Measurements from ENCODE around the gene YTHDC2.

The YTHDC2 gene

DNA sequence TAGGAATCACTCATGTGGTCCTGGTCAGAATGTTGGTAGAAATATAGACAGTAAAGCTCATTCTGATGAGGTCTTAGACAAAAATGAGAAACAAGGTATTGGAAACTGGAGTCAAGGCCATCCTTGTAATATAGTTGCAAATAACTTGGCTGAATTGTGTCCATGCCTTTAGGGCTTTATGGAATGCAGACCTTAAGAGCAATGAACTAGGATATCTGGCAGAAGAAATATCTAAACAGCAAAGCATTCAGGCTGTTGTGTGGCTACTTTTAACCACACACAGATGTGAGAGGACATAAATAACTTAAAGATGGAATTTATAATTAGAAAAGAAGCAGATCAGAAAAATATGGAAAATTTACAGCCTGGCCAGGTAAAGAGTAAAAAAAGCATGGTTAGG lies 128.2 kb downstream of the YTHDC2 start:
- Histone ChIP-seq H4K20me1 (ENCODE audit: insufficient read depth, low read length) (no peaks in the 10 kb centered on the region), H3K4me3 (ENCODE audit: low read length) (no peak overlapping the region), H3K27me3 (replicated peaks; ENCODE audit: insufficient read depth, low read length) (no peaks in the 10 kb centered on the region), H3F3A (ENCODE audit: insufficient read depth, low read length) (no peaks in the 10 kb centered on the region), H3K9ac (ENCODE audit: low read length) (no peak overlapping the region), H3K4me2 (ENCODE audit: low read depth, low read length) (no peak overlapping the region), H3K9me3 (replicated peaks; ENCODE audit: insufficient read depth, low read length) (no peaks in the 10 kb centered on the region), H3K27ac (ENCODE audit: low read length) (no peak overlapping the region), H2AFZ (ENCODE audit: low read length) (no peak overlapping the region), H3K36me3 (replicated peaks; ENCODE audit: insufficient read depth, low read length) (no peaks in the 10 kb centered on the region), H3K4me1 (ENCODE audit: low read length) (no peaks in the 10 kb centered on the region), H3K9me2 (replicated peaks; ENCODE audit: insufficient read depth, low read length) (no peaks in the 10 kb centered on the region), H3K79me2 (ENCODE audit: low read length) (no peaks in the 10 kb centered on the region)
- no peak for DNase-seq
- TF ChIP-seq EZH2 (optimal IDR thresholded peaks at IDR 0.05; ENCODE audit: low read depth, low read length): no peak
- TF ChIP-seq CTCF (IDR thresholded peaks at IDR 0.05; ENCODE audit: low read length): no peak
- TF ChIP-seq EZH2phosphoT487 (IDR thresholded peaks at IDR 0.05; ENCODE audit: low read length): no peak
